ENCODE results near the gene CFI. TPM values are rescaled to one million over a fixed set of nuclear protein-coding genes. Genes with fewer than 3 reads are reported as not detected.
"Not testable (repeated sequence)": the region's sequence is repeated elsewhere in the genome, so short reads cannot be mapped to it uniquely, and the experiment has no call there.

Gene CFI
- total RNA-seq, 4 donors from 2014 or later = 6.8 to 19.5 (median 12.9) TPM

- H3K4me3 ChIP-seq = peak overlapping the region in 1 of 2 donors; percentile 27
- 42 to 50% methylated on average over 4 of the region's 4 CpGs for WGBS, 2 donors (ENCODE audit: low coverage in 1 of 2)
- H3K27me3 ChIP-seq = peaks cover 4% of the 10 kb centered on the region
- no peaks in the 10 kb centered on the region for H3K36me3 ChIP-seq
- H3K27ac ChIP-seq = no peak overlapping the region
- ATAC-seq = no peak
- no peaks in the 10 kb centered on the region for H3K4me1 ChIP-seq
- TF ChIP-seq EP300 (IDR thresholded peaks at IDR 0.05) (no peak), CTCF (IDR thresholded peaks at IDR 0.05) (no peak), POLR2A (IDR thresholded peaks at IDR 0.05) (no peak), POLR2AphosphoS5 (IDR thresholded peaks at IDR 0.05) (no peak)
- H3K9me3 ChIP-seq = peaks cover 0 to 6% (median 0%) of the 10 kb centered on the region in 3 donors
Measured at GRCh38 chr4:109801099-109801789, 555 bp downstream of the CFI start.

- no peak for TF ChIP-seq CTCF (IDR thresholded peaks at IDR 0.05)
- TF ChIP-seq POLR2A (IDR thresholded peaks at IDR 0.05) = no peak
Measured at GRCh38 chr4:109798866-109799265, 2.9 kb downstream of the CFI start.

GRCh38 chr4:109795059-109795458 is 6.7 kb downstream of the CFI start:
- WGBS, 2 donors (ENCODE audit: low coverage in 1 of 2) = 85 to 87% methylated on average over 2 to 4 of the region's 6 CpGs

More at GRCh38 chr4:109798866-109799265, 2.9 kb downstream of the CFI start:
- Histone ChIP-seq H3K27me3 (peaks cover 9% of the 10 kb centered on the region), H3K9me3 (peaks cover 0 to 23% (median 0%) of the 10 kb centered on the region in 3 donors), H3K36me3 (no peaks in the 10 kb centered on the region), H3K4me1 (no peaks in the 10 kb centered on the region), H3K4me3 (no peak overlapping the region), H3K27ac (no peak overlapping the region)
- ATAC-seq = no peak

GRCh38 chr4:109787807-109788206 is 14.0 kb downstream of the CFI start:
- ATAC-seq = no peak
- TF ChIP-seq EP300 (IDR thresholded peaks at IDR 0.05) (no peak), POLR2AphosphoS5 (IDR thresholded peaks at IDR 0.05) (no peak), CTCF (IDR thresholded peaks at IDR 0.05) (no peak), POLR2A (IDR thresholded peaks at IDR 0.05) (no peak)
- 50% methylated on average over 1 of the region's 1 CpG; no CpG with 5 or more reads in 1 of the 2 donors for WGBS, 2 donors (ENCODE audit: low coverage in 1 of 2)
- no peak overlapping the region for H3K27ac ChIP-seq
- no peaks in the 10 kb centered on the region for H3K4me1 ChIP-seq
- no peak overlapping the region for H3K4me3 ChIP-seq
- H3K27me3 ChIP-seq = no peaks in the 10 kb centered on the region
- H3K36me3 ChIP-seq = no peaks in the 10 kb centered on the region
- H3K9me3 ChIP-seq = no peaks in the 10 kb centered on the region

More at GRCh38 chr4:109795059-109795458, 6.7 kb downstream of the CFI start:
- ATAC-seq = no peak
- no peaks in the 10 kb centered on the region for H3K36me3 ChIP-seq
- TF ChIP-seq EP300 (IDR thresholded peaks at IDR 0.05) = no peak
- TF ChIP-seq POLR2A (IDR thresholded peaks at IDR 0.05) = no peak
- no peak for TF ChIP-seq POLR2AphosphoS5 (IDR thresholded peaks at IDR 0.05)
- TF ChIP-seq CTCF (IDR thresholded peaks at IDR 0.05) = no peak
- H3K4me3 ChIP-seq = no peak overlapping the region
- H3K4me1 ChIP-seq = no peaks in the 10 kb centered on the region
- H3K27me3 ChIP-seq = peaks cover 12% of the 10 kb centered on the region
- H3K9me3 ChIP-seq = peaks cover 0 to 27% (median 0%) of the 10 kb centered on the region in 3 donors
- H3K27ac ChIP-seq = no peak overlapping the region

GRCh38 chr4:109786846-109787245 is 15.0 kb downstream of the CFI start:
- no peaks in the 10 kb centered on the region for H3K4me1 ChIP-seq
- H3K27ac ChIP-seq = no peak overlapping the region
- H3K36me3 ChIP-seq = no peaks in the 10 kb centered on the region
- TF ChIP-seq EP300 (IDR thresholded peaks at IDR 0.05) = no peak
- TF ChIP-seq CTCF (IDR thresholded peaks at IDR 0.05) = no peak
- no peak for TF ChIP-seq POLR2AphosphoS5 (IDR thresholded peaks at IDR 0.05)
- TF ChIP-seq POLR2A (IDR thresholded peaks at IDR 0.05) = no peak
- WGBS, 2 donors (ENCODE audit: low coverage in 1 of 2) = 78 to 80% methylated on average over 1 of the region's 1 CpG
- H3K4me3 ChIP-seq = no peak overlapping the region
- H3K9me3 ChIP-seq = no peaks in the 10 kb centered on the region
- no peak for ATAC-seq
- H3K27me3 ChIP-seq = no peaks in the 10 kb centered on the region

GRCh38 chr4:109782092-109782491 is 19.7 kb downstream of the CFI start:
- not testable (repeated sequence) for H3K4me1 ChIP-seq, H3K36me3 ChIP-seq, H3K27ac ChIP-seq, H3K9me3 ChIP-seq, H3K27me3 ChIP-seq, ATAC-seq, H3K4me3 ChIP-seq
- 85% methylated on average over 2 of the region's 2 CpGs; no CpG with 5 or more reads in 1 of the 2 donors for WGBS, 2 donors (ENCODE audit: low coverage in 1 of 2)
